AG04450 (cell line): ENCODE measurements around the gene ABCA10. TPM values are rescaled to one million over a fixed set of nuclear protein-coding genes. Genes with fewer than 3 reads are reported as not detected.
"Not testable (repeated sequence)": the region's sequence is repeated elsewhere in the genome, so short reads cannot be mapped to it uniquely, and the experiment has no call there.

ENCODE experiments used
- CTCF ChIA-PET: fragments of 300-600, 350-600 bp; formaldehyde crosslinking; extraction: SDS; loops from one replicate; lab custom pipeline; 2022; ENCODE audit warnings: antibody characterized with exemption, inconsistent platforms; lab: Charles Lee
- POLR2A ChIA-PET: fragments of 350-600 bp; formaldehyde crosslinking; extraction: SDS; loops from one replicate; lab custom pipeline; 2021; ENCODE audit warnings: antibody characterized with exemption, inconsistent platforms; lab: Yijun Ruan, JAX
- DNase-seq: peaks from one replicate; pipeline ENCODE4 v3.0.0-alpha.2; 2011; ENCODE audit warnings: low read depth, low spot score
- H3K27ac ChIP-seq: one replicate; pipeline ENCODE4 v1.5.1; 2012; ENCODE audit warnings: low read depth, low read length, control low read depth
- H3K27me3 ChIP-seq: one replicate; pipeline ENCODE4 v1.6.0; 2012; ENCODE audit warnings: low read length; ENCODE audit not compliant: control insufficient read depth, insufficient read depth
- H3K4me3 ChIP-seq: 2 replicates; pipeline ENCODE4 v1.5.1; 2011; ENCODE audit warnings: mild to moderate bottlenecking, low read depth, low read length, control low read depth
- H3K9me3 ChIP-seq: 2 replicates; pipeline ENCODE4 v1.5.1; 2012; ENCODE audit warnings: low read length; ENCODE audit not compliant: control insufficient read depth, insufficient read depth
- CTCF ChIP-seq: IDR thresholded peaks from 2 replicates; pipeline ENCODE4 v1.5.1; 2011; ENCODE audit warnings: low read depth, low read length, control low read depth, inconsistent platforms
- polyA plus RNA-seq: library from polyadenylated mRNA; depleted of rRNA; stranded (reverse); fragments of >200 nt; gene quantifications from 2 replicates; pipeline ENCODE4 v1.2.3, GENCODE V29; 2011

ABCA10 gene
- polyA plus RNA-seq, 1 experiment = 0.58 TPM

- H3K4me3 ChIP-seq = no peak overlapping the region
- DNase-seq = no peak
- H3K9me3 ChIP-seq = no peaks in the 10 kb centered on the region
- POLR2A ChIA-PET = no interaction called here
- H3K27ac ChIP-seq = no peak overlapping the region
- CTCF ChIA-PET = no interaction called here
- H3K27me3 ChIP-seq = no peaks in the 10 kb centered on the region
- no peak for TF ChIP-seq CTCF
Measured at GRCh38 chr17:69173118-69173517, 55.5 kb downstream of the ABCA10 start.

GRCh38 chr17:69170377-69170776 lies 58.2 kb downstream of the ABCA10 start:
- Histone ChIP-seq H3K9me3 (no peaks in the 10 kb centered on the region), H3K4me3 (no peak overlapping the region), H3K27ac (no peak overlapping the region), H3K27me3 (no peaks in the 10 kb centered on the region)
- CTCF ChIA-PET = no interaction called here
- TF ChIP-seq CTCF = no peak
- POLR2A ChIA-PET = no interaction called here
- no peak for DNase-seq

GRCh38 chr17:69168642-69169041 lies 60.0 kb downstream of the ABCA10 start:
- POLR2A ChIA-PET = not testable (repeated sequence)

GRCh38 chr17:69166957-69167356 lies 61.7 kb downstream of the ABCA10 start:
- H3K27ac ChIP-seq = no peak overlapping the region
- H3K4me3 ChIP-seq = no peak overlapping the region
- no peaks in the 10 kb centered on the region for H3K27me3 ChIP-seq
- H3K9me3 ChIP-seq = no peaks in the 10 kb centered on the region
- ChIA-PET CTCF (no interaction called here), POLR2A (no interaction called here)
- DNase-seq = no peak
- TF ChIP-seq CTCF = no peak

More at GRCh38 chr17:69168642-69169041, 60.0 kb downstream of the ABCA10 start:
- H3K27ac ChIP-seq, H3K9me3 ChIP-seq, H3K27me3 ChIP-seq, DNase-seq, CTCF ChIA-PET, H3K4me3 ChIP-seq: not testable (repeated sequence)

GRCh38 chr17:69164206-69164605 lies 64.4 kb downstream of the ABCA10 start:
- no peak overlapping the region for H3K27ac ChIP-seq
- ChIA-PET POLR2A (no interaction called here), CTCF (no interaction called here)

More at GRCh38 chr17:69164206-69164605, 64.4 kb downstream of the ABCA10 start:
- no peak for DNase-seq
- Histone ChIP-seq H3K27me3 (no peaks in the 10 kb centered on the region), H3K9me3 (no peaks in the 10 kb centered on the region), H3K4me3 (no peak overlapping the region)
- no peak for TF ChIP-seq CTCF
